Loucy (cell line): ENCODE measurements around the gene KLHL35.

Experiments
- H2AFZ ChIP-seq: fragments of 200-600 bp; sonication (generic); 2 replicates; pipeline ENCODE4 v1.6.0; 2016; ENCODE audit warnings: antibody characterized with exemption, mild to moderate bottlenecking, low read length, moderate library complexity
- H3F3A ChIP-seq: fragments of 200-600 bp; 2 replicates; pipeline ENCODE4 v1.6.0; 2016; ENCODE audit warnings: antibody characterized with exemption, low read depth, mild to moderate bottlenecking
- H3K27me3 ChIP-seq: fragments of 200-600 bp; sonication (generic); 2 replicates; pipeline ENCODE4 v1.6.1; 2014; ENCODE audit warnings: low read length, mild to moderate bottlenecking; ENCODE audit not compliant: insufficient read depth, poor library complexity, severe bottlenecking
- H3K36me3 ChIP-seq: fragments of 200-600 bp; sonication (generic); 2 replicates; pipeline ENCODE4 v1.6.1; 2016; ENCODE audit warnings: low read length; ENCODE audit not compliant: insufficient read depth
- H3K4me1 ChIP-seq: fragments of 200-600 bp; sonication (generic); 2 replicates; pipeline ENCODE4 v1.5.1; 2014; ENCODE audit warnings: low read length, mild to moderate bottlenecking; ENCODE audit not compliant: insufficient read depth, poor library complexity, severe bottlenecking
- H3K4me2 ChIP-seq: fragments of 200-600 bp; sonication (generic); 2 replicates; pipeline ENCODE4 v1.6.0; 2014; ENCODE audit warnings: antibody characterized with exemption, low read length, low read depth, mild to moderate bottlenecking; ENCODE audit not compliant: poor library complexity, severe bottlenecking
- H3K4me3 ChIP-seq: fragments of 200-600 bp; sonication (generic); 2 replicates; pipeline ENCODE4 v1.5.1; 2014; ENCODE audit warnings: low read length, mild to moderate bottlenecking, mixed read lengths; ENCODE audit not compliant: poor library complexity, severe bottlenecking
- H3K79me2 ChIP-seq: fragments of 200-600 bp; sonication (generic); 2 replicates; pipeline ENCODE4 v1.6.1; 2014; ENCODE audit warnings: low read length; ENCODE audit not compliant: insufficient read depth
- H3K9ac ChIP-seq: fragments of 200-600 bp; sonication (generic); 2 replicates; pipeline ENCODE4 v1.6.0; 2014; ENCODE audit warnings: mild to moderate bottlenecking, low read depth, low read length, moderate library complexity; ENCODE audit not compliant: poor library complexity, severe bottlenecking
- H3K9me2 ChIP-seq: fragments of 200-600 bp; sonication (generic); replicated peaks from 2 replicates; pipeline ENCODE4 v1.6.1; 2016; ENCODE audit warnings: low read depth, low read length, mixed read lengths
- H3K9me3 ChIP-seq: fragments of 200-600 bp; sonication (generic); 2 replicates; pipeline ENCODE4 v1.6.1; 2014; ENCODE audit warnings: mild to moderate bottlenecking, antibody characterized with exemption, low read length, low read depth; ENCODE audit not compliant: insufficient read depth
- H4K20me1 ChIP-seq: fragments of 200-600 bp; sonication (generic); 2 replicates; pipeline ENCODE4 v1.6.0; 2014; ENCODE audit warnings: antibody characterized with exemption, low read length, mild to moderate bottlenecking; ENCODE audit not compliant: insufficient read depth, poor library complexity, severe bottlenecking
- CTCF ChIP-seq: fragments of 200-600 bp; sonication (generic); conservative IDR thresholded peaks from 2 replicates; pipeline ENCODE4 v1.5.1; 2014; ENCODE audit warnings: mild to moderate bottlenecking, antibody characterized with exemption, low read length
- EZH2phosphoT487 ChIP-seq: fragments of 200-600 bp; IDR thresholded peaks from 2 replicates; pipeline ENCODE4 v1.6.1; 2018; ENCODE audit warnings: antibody characterized with exemption, mild to moderate bottlenecking, moderate library complexity, borderline replicate concordance

Gene KLHL35

GRCh38 chr11:75454987-75455386, 22.0 kb upstream of the KLHL35 start:
- Histone ChIP-seq H3K9me3 (no peaks in the 10 kb centered on the region), H3K4me2 (no peak overlapping the region), H3K36me3 (no peaks in the 10 kb centered on the region), H3F3A (no peaks in the 10 kb centered on the region), H3K79me2 (no peaks in the 10 kb centered on the region), H3K27me3 (no peaks in the 10 kb centered on the region), H3K9ac (no peak overlapping the region), H3K4me3 (no peak overlapping the region), H2AFZ (no peak overlapping the region), H3K9me2 (no peaks in the 10 kb centered on the region), H3K4me1 (no peaks in the 10 kb centered on the region), H4K20me1 (no peaks in the 10 kb centered on the region)
- TF ChIP-seq EZH2phosphoT487 (no peak), CTCF (no peak)

- TF ChIP-seq CTCF (no peak), EZH2phosphoT487 (no peak)
- H3K27me3 ChIP-seq: no peaks in the 10 kb centered on the region
- no peak overlapping the region for H2AFZ ChIP-seq
- H3K79me2 ChIP-seq: no peaks in the 10 kb centered on the region
- no peak overlapping the region for H3K4me3 ChIP-seq
- no peak overlapping the region for H3K4me2 ChIP-seq
- H3F3A ChIP-seq: no peaks in the 10 kb centered on the region
- H3K9me3 ChIP-seq: no peaks in the 10 kb centered on the region
- no peaks in the 10 kb centered on the region for H3K4me1 ChIP-seq
- no peaks in the 10 kb centered on the region for H3K36me3 ChIP-seq
- no peak overlapping the region for H3K9ac ChIP-seq
- H4K20me1 ChIP-seq: no peaks in the 10 kb centered on the region
- H3K9me2 ChIP-seq: no peaks in the 10 kb centered on the region
Observed at GRCh38 chr11:75453916-75454655, 21.1 kb upstream of the KLHL35 start.

- Histone ChIP-seq H3K9me2 (no peaks in the 10 kb centered on the region), H3K4me2 (no peak overlapping the region), H3F3A (no peaks in the 10 kb centered on the region), H3K27me3 (no peaks in the 10 kb centered on the region), H4K20me1 (no peaks in the 10 kb centered on the region), H3K79me2 (no peaks in the 10 kb centered on the region), H3K4me3 (no peak overlapping the region), H3K4me1 (no peaks in the 10 kb centered on the region), H2AFZ (no peak overlapping the region), H3K9ac (no peak overlapping the region), H3K9me3 (no peaks in the 10 kb centered on the region), H3K36me3 (no peaks in the 10 kb centered on the region)
- TF ChIP-seq EZH2phosphoT487 (no peak), CTCF (peak; percentile 91)
Observed at GRCh38 chr11:75450826-75451821, 18.1 kb upstream of the KLHL35 start.
